HG02938 (cell line): ENCODE data around the gene GABRA5.
"Not testable (repeated sequence)": the region's sequence is repeated elsewhere in the genome, so short reads cannot be mapped to it uniquely, and the experiment has no call there.

Source experiments
- ATAC-seq: cut with Tn5 transposase; IDR thresholded peaks from one replicate; pipeline ENCODE4 v1.9.1; 2021; ENCODE audit warnings: mild to moderate bottlenecking, moderate library complexity; ENCODE audit not compliant: unreplicated experiment

The GABRA5 gene

GRCh38 chr15:26866298-26867199 is at the start of gene GABRA5:
Gene GABRA5 (plus strand): TSS chr15:26867062. CDS start chr15:26869249, 2,187 bp downstream.
- ATAC-seq, result no peak

DNA sequence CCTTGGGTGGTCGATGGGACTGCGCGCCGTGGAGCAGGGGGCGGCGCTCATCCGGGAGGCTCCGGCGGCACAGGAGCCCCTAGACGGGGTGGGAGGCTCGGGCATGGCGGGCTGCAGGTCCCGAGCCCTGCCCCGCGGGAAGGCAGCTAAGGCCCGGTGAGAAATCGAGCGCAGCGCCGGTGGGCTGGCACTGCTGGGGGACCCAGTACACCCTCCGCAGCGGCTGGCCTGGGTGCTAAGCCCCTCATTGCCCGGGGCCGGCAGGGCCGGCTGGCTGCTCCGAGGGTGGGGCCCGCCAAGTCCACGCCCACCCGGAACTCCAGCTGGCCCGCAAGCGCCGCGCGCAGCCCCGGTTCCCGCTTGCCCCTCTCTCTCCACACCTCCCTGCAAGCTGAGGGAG is 35.7 kb upstream of the GABRA5 start:
- not testable (repeated sequence) for ATAC-seq

GRCh38 chr15:26831951-26832350 is 34.9 kb upstream of the GABRA5 start:
- ATAC-seq, result no peak

GRCh38 chr15:26838742-26839460 is 28.0 kb upstream of the GABRA5 start:
- no peak for ATAC-seq

DNA sequence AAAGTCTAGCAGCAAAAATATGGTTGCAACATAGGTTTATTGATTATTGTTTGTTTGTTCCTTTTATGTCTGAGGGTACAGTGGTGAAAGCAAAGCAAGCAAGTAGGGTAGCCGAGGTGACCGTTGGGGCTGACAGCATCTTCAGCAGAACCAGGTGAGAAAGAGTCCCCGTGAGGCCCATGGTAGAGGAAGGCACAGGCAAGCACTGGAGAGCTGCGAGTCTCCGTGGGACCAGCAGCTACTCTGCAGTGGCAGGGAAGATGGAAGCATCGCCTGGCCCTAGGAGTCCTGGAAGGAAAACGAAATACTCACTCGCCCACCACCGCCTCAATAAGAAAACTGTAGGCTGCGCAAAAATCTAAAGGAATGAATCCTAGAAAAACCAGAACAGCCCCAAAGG is 25.3 kb upstream of the GABRA5 start:
- no peak for ATAC-seq

- ATAC-seq, result no peak
Measured at GRCh38 chr15:26841941-26842340, 24.9 kb upstream of the GABRA5 start.

DNA sequence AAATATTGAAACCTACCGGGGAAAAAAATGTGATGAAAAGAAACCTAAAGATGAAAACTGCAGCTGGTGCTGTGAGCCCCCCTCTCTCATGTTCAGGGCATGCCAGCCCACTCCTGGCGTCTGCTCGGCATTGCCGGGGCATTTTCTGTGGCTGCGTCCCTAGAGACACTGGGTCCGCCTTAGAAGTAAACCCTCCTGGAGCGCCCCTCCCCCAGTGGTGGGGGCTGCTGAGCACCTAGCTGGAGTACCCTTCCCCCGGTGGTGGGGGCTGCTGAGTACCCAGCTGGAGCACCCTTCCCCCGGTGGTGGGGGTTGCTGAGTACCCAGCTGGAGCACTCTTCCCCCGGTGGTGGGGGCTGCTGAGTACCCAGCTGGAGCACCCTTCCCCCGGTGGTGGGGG is 24.5 kb upstream of the GABRA5 start:
- ATAC-seq, result no peak

GRCh38 chr15:26844901-26845300 is 22.0 kb upstream of the GABRA5 start:
- ATAC-seq, result no peak

DNA sequence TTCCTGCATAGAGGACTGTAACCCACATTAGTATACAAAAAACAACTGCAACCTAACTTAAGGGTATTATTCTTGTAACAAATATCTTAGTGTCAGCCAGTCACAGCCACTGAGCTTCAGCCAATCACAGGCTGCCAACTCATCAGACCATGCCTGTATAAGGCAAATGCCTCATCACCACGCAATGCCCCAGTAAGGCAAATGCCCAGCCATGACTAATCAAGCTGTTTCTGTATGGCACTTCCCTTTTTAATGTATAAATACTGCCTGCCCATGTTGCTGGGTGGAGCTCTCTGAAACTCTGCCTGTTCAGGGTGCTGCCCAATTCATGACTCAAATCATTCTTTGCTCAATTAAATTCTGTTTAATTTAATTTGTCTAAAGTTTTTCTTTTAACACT is 18.4 kb upstream of the GABRA5 start:
- no peak for ATAC-seq

- no peak for ATAC-seq
Measured at GRCh38 chr15:26850161-26850560, 16.7 kb upstream of the GABRA5 start.

DNA sequence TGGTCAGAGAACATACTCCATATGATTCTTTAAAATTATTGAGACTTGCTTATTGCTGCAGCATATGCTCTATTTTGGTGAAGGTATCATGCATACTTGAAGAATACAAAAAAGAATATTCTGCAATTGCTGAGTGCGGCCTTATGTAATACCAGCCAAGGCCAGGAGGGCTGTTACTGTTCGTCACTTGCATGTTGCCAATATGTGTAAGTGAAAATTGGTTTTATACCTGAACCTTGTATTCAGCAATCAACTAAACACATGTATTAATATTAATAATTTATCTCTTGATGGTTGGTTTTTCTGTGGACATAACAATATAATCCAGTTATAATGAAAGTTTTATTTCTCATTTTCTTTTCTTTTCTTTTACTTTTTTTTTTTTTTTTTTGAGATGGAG is 13.9 kb upstream of the GABRA5 start:
- no peak for ATAC-seq

DNA sequence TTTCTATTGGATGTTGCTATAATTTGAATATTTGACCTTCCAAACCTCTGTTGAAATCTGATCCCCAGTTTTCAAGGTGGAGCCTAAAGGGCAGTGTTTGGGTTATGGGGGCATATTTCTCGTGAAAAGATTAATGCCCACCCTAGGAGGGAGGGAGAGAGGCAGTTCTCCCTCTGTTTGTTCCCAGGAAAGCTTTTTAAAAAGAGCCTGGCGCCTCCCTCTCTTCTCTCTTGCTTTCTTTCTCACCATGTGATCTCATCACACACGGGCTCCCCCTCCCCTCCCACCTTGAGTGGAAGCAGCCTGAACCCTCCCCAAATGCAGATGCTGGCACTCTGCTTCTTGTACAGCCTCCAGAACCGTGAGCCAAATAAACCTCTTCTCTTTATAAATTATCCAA is 12.4 kb upstream of the GABRA5 start:
- ATAC-seq, result no peak

DNA sequence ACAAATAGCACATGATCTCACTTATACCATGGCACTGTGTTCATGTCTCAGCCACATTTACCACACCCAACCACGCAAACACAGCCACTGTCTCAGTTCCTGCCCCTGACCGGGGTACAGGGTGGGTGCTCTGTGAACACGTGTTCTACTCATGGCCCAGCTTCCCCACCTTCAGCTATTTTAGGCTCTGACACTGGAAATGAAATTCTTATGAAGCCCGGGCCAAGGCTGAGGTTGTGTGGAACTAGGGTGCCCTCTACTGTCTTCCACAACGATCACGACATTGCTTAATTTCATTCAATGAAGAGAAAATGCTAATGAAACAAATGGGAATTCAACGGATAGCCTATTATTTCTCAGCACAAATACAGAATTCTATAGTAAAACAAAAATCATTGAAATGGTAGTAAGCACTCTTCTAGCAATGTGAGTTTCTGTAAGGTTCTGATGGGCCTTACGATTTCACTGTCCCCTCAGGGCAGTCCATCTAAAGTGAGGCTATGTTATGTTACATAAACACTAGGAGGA is 2.1 kb upstream of the GABRA5 start:
- ATAC-seq, result no peak

GRCh38 chr15:26867200-26868007 is 542 bp downstream of the GABRA5 start:
- no peak for ATAC-seq

DNA sequence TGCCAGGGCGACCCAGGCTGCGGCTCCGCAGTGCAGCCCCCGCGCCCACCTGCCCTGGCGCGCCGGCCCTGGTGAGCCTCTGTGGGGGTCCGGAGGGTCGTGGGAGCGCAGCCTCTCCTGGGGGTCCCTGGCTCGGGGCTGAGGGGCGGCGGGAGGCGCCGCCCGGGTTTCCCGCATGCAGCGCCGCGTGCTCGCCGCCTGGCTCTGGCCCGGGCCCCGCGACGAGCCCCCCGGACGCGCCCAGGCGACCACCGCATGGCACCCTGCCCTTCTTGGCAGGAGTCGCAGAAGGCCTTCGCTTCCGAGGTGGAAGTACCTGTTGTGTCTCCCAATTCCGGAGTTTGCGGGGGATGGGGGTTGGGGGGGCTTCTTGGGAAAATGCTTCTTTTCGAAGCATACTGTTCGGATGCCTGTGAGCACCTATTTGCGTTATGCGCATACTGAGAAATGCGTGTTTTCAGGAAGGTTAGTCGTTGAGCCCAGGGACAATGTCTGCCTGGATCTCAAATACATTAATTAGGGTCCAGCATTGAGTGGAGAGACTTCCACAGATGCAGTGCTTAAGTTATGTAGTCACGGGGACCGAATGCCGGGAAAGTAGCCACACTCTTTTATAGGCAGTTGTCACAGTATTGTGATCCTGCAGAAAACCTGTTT is 1.3 kb downstream of the GABRA5 start:
- ATAC-seq, result no peak

- no peak for ATAC-seq
Measured at GRCh38 chr15:26869628-26870027, 2.8 kb downstream of the GABRA5 start.

DNA sequence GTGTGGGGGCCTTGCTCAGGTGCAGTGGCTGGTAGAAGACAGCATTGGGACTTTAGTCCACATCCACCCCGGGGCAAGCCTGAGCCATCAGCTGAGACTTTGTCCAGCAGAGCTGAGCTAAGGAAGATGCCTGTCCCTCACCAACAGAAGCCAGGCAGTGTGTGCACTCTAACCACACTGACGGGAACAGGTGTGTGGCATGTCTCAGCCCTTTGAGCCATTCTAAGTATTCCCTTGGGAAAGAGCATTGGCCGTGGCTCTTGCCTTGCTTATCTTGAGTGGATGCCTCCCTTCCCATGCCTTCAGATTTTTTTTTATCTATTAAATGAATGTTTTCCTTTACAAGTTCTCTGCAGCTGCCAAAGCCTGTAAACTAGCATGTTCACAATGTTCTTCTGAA is 3.5 kb downstream of the GABRA5 start:
- no peak for ATAC-seq

- ATAC-seq, result no peak
Measured at GRCh38 chr15:26872206-26872605, 5.3 kb downstream of the GABRA5 start.

GRCh38 chr15:26873846-26874245 is 7.0 kb downstream of the GABRA5 start:
- ATAC-seq, result no peak

DNA sequence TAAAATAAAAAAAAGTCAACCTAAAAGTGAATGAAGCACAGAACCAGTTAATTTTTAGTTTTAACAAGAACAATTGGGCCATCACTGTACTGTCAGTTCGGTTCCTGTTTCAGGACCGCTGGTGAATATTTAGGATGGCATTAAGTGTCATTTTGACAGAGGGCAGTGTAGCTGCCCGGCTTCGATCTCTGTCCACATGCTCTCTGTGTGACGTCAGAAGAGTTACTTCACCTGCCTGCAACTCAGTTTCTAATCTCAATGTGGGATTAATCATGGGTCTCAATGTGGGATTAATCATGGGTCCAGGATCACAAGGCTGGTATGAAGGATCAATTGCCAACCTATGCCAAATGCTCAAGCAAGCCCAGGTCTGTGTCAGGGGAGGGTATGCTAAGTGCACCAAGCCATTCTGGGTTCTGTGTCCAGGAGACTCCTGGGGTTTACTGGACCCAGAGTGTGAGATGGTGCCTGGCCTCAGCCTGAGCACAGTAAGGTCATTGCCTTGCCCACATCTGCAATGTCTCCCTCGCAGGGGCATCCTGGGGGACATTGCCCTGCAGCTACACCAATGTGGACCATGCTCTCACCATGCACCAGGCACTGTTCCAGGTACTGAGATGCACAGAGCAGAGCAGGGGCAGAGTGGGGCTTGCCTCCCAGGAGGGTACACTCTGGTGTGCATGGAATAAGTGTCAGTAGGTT is 8.1 kb downstream of the GABRA5 start:
- no peak for ATAC-seq
